Measurements from ENCODE around the gene PFN1.

- TF ChIP-seq CTCF (IDR thresholded peaks at IDR 0.05; ENCODE audit: low read length) = no peak
- no peak for TF ChIP-seq EZH2 (IDR thresholded peaks at IDR 0.05; ENCODE audit: borderline replicate concordance, low read length)
Measured at GRCh38 chr17:4932756-4933155, 15.6 kb downstream of the PFN1 start.

Measured in OCI-LY1 (cell line).